CD4-positive, alpha-beta T cell treated with Interleukin-17A for 4 hours (primary cell): Measurements from ENCODE around the gene NT5DC3.
"Not testable (repeated sequence)": the region's sequence is repeated elsewhere in the genome, so short reads cannot be mapped to it uniquely, and the experiment has no call there.

Source experiments
- DNase-seq: peaks from one replicate; pipeline ENCODE4 v3.0.0-alpha.2; 2020; ENCODE audit warnings: mixed read lengths

NT5DC3 gene

GRCh38 chr12:103855036-103855712, 14.1 kb upstream of the NT5DC3 start:
- DNase-seq, result no peak

GRCh38 chr12:103854372-103854973, 13.4 kb upstream of the NT5DC3 start:
- DNase-seq, result no peak

- no peak for DNase-seq
These were observed 11.5 kb upstream of the NT5DC3 start for GRCh38 chr12:103852498-103852997.

GRCh38 chr12:103851127-103851526, 10.1 kb upstream of the NT5DC3 start:
- DNase-seq, result no peak

- DNase-seq, result no peak
These were observed 9.4 kb upstream of the NT5DC3 start for GRCh38 chr12:103850429-103850828.

GRCh38 chr12:103848917-103849491, 8.0 kb upstream of the NT5DC3 start:
- DNase-seq, result no peak

GRCh38 chr12:103848143-103848542, 7.1 kb upstream of the NT5DC3 start:
- no peak for DNase-seq

- DNase-seq, result no peak
These were observed 5.4 kb upstream of the NT5DC3 start for GRCh38 chr12:103846415-103846814.

GRCh38 chr12:103844305-103844704, 3.3 kb upstream of the NT5DC3 start:
- DNase-seq, result no peak

- DNase-seq, result peak; percentile 30
These were observed 903 bp upstream of the NT5DC3 start for GRCh38 chr12:103841690-103842584.

GRCh38 chr12:103840462-103840875, 565 bp downstream of the NT5DC3 start:
- DNase-seq, result peak; percentile 39

GRCh38 chr12:103839609-103840461, 1.2 kb downstream of the NT5DC3 start:
- DNase-seq, result no peak

GRCh38 chr12:103839103-103839502, 1.9 kb downstream of the NT5DC3 start:
- DNase-seq, result no peak

GRCh38 chr12:103838254-103838914, 2.6 kb downstream of the NT5DC3 start:
- DNase-seq, result no peak

- no peak for DNase-seq
These were observed 4.7 kb downstream of the NT5DC3 start for GRCh38 chr12:103836345-103836744.

- not testable (repeated sequence) for DNase-seq
These were observed 5.2 kb downstream of the NT5DC3 start for GRCh38 chr12:103835747-103836335.

GRCh38 chr12:103834942-103835341, 6.1 kb downstream of the NT5DC3 start:
- no peak for DNase-seq

GRCh38 chr12:103833891-103834290, 7.1 kb downstream of the NT5DC3 start:
- DNase-seq, result no peak

GRCh38 chr12:103833095-103833775, 7.8 kb downstream of the NT5DC3 start:
- no peak for DNase-seq
